Ectodermal cell (in vitro differentiated cells): ENCODE measurements around the gene TAF3.

Source experiments
- H3K27ac ChIP-seq: 2 replicates; pipeline ENCODE4 v1.7.0; 2013; ENCODE audit warnings: mild to moderate bottlenecking, low read depth, low read length; ENCODE audit not compliant: insufficient read depth, poor library complexity, severe bottlenecking
- H3K27me3 ChIP-seq: 2 replicates; pipeline ENCODE4 v1.7.0; 2013; ENCODE audit warnings: mild to moderate bottlenecking, low read length; ENCODE audit not compliant: insufficient read depth, control insufficient read depth, poor library complexity, severe bottlenecking
- H3K36me3 ChIP-seq: one replicate; pipeline ENCODE4 v1.7.0; 2013; ENCODE audit warnings: low read length; ENCODE audit not compliant: control insufficient read depth, insufficient read depth
- H3K4me1 ChIP-seq: one replicate; pipeline ENCODE4 v1.7.0; 2013; ENCODE audit warnings: low read length; ENCODE audit not compliant: control insufficient read depth, insufficient read depth
- H3K4me3 ChIP-seq: 2 replicates; pipeline ENCODE4 v1.7.0; 2013; ENCODE audit warnings: low read depth, low read length, control low read depth; ENCODE audit not compliant: insufficient read depth
- H3K9me3 ChIP-seq: 2 replicates; pipeline ENCODE4 v1.7.0; 2013; ENCODE audit warnings: mild to moderate bottlenecking, low read length, moderate library complexity; ENCODE audit not compliant: control insufficient read depth
- WGBS, 2 experiments: methylation state at CpG; one replicate each; pipeline ENCODE4 v1.1.7; 2013; ENCODE audit warnings: missing lambda C conversion rate in 2 of 2; 5-methylcytosine and 5-hydroxymethylcytosine counted together

The TAF3 gene

GRCh38 chr10:7789390-7789789, 28.9 kb upstream of the TAF3 start:
- H3K4me3 ChIP-seq = peak overlapping the region; percentile 85
- no peaks in the 10 kb centered on the region for H3K27me3 ChIP-seq
- no peak overlapping the region for H3K27ac ChIP-seq
- WGBS, 2 experiments = 67 to 82% methylated on average over 1 to 3 of the region's 3 CpGs
- H3K4me1 ChIP-seq = peaks cover 4% of the 10 kb centered on the region
- H3K9me3 ChIP-seq = no peaks in the 10 kb centered on the region
- H3K36me3 ChIP-seq = no peaks in the 10 kb centered on the region

DNA sequence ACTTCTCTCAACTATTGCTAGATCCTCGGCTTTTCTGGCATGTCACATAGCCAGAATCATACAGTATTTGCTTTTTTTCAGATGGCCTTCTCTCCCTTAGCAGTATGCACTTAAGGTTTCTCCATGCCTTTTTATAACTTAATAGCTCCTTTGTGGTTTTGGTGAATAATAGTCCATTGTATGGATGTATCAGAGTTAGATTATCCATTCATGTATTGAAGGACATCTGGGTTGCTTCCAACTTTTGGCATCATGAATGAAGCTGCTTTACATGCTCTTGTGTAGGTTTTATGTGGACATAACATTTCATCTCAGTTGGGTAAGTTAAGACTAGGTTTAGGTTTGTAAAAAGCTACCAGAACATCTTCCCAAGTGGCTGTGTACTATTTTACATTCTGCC, 25.8 kb upstream of the TAF3 start:
- Histone ChIP-seq H3K27ac (no peak overlapping the region), H3K4me1 (no peaks in the 10 kb centered on the region), H3K27me3 (no peaks in the 10 kb centered on the region), H3K4me3 (no peak overlapping the region), H3K9me3 (no peaks in the 10 kb centered on the region), H3K36me3 (peaks cover 8% of the 10 kb centered on the region)
- WGBS, 2 experiments = 91 to 98% methylated on average over 1 of the region's 1 CpG

GRCh38 chr10:7794251-7795026, 23.9 kb upstream of the TAF3 start:
- Histone ChIP-seq H3K36me3 (peaks cover 11% of the 10 kb centered on the region), H3K9me3 (no peaks in the 10 kb centered on the region), H3K4me1 (no peaks in the 10 kb centered on the region), H3K27me3 (no peaks in the 10 kb centered on the region), H3K4me3 (no peak overlapping the region), H3K27ac (no peak overlapping the region)
- 95 to 97% methylated on average over 2 to 4 of the region's 4 CpGs for WGBS, 2 experiments

GRCh38 chr10:7795605-7796004, 22.7 kb upstream of the TAF3 start:
- no peaks in the 10 kb centered on the region for H3K4me1 ChIP-seq
- no peaks in the 10 kb centered on the region for H3K27me3 ChIP-seq
- H3K27ac ChIP-seq = no peak overlapping the region
- H3K9me3 ChIP-seq = no peaks in the 10 kb centered on the region
- WGBS, 2 experiments = 92 to 96% methylated on average over 3 of the region's 4 CpGs
- peaks cover 13% of the 10 kb centered on the region for H3K36me3 ChIP-seq
- H3K4me3 ChIP-seq = no peak overlapping the region

DNA sequence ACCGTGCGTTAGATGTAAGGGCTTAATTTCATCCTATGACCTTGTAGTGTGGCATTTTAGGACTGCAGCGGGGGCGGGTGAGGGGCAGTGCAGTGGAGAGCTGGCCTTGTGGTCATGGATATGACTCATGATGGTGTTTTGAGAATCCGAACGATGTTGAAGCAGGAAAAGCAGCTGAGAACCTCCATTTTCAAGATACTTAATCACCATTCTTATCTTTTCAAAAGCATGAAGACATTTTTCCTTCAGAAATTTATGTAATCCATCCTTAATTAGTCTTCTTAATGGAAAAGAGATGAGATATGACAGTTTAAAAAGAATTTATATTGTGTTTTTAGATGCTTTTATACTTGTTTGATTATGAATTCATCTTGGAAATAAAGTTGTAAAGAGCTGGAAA, 20.7 kb upstream of the TAF3 start:
- Histone ChIP-seq H3K27ac (no peak overlapping the region), H3K4me1 (no peaks in the 10 kb centered on the region), H3K27me3 (no peaks in the 10 kb centered on the region), H3K36me3 (peaks cover 13% of the 10 kb centered on the region), H3K9me3 (no peaks in the 10 kb centered on the region), H3K4me3 (no peak overlapping the region)
- WGBS, 2 experiments = 93% methylated on average over 6 of the region's 6 CpGs

DNA sequence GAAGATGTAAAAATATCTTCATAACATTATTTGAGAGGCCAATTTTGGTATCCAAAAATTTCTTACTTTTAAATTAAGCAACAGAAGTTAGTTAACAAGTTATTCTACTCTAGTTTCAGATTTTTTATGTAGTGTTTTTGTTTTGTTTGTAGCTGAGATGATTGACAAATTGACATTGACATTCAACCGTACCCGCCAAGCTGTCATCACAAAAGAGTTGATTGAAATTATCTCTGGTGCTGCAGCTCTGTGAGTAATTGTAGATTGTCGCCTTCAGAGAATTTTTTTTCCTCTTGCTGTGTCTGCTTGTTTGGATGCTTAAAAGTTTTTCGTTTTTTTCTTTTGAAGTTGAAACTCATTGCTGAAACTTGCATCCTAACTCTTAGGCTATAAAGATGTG, 15.7 kb upstream of the TAF3 start:
- H3K27me3 ChIP-seq = no peaks in the 10 kb centered on the region
- H3K4me3 ChIP-seq = no peak overlapping the region
- H3K27ac ChIP-seq = no peak overlapping the region
- 94 to 95% methylated on average over 4 of the region's 4 CpGs for WGBS, 2 experiments
- no peaks in the 10 kb centered on the region for H3K4me1 ChIP-seq
- no peaks in the 10 kb centered on the region for H3K9me3 ChIP-seq
- H3K36me3 ChIP-seq = peaks cover 18% of the 10 kb centered on the region

DNA sequence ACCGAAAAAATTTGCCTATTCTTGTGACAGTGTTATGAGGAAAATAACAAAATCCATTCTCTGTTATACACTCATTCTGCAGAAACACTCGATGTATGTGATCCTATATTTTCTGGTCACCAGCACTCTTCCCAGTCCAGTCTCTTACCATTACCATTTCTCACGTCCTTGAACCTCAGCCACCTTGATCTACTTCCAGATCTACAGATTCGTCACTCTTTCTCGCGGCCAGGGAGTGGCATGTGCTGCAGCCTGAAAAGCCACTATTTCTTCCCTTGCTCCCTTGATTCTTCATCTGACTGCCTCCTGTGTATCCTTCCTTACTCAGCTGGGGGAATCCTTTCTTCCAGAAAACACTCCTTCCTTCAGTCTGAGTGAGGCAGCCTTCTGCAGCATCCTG, 14.1 kb upstream of the TAF3 start:
- Histone ChIP-seq H3K27ac (no peak overlapping the region), H3K36me3 (peaks cover 16% of the 10 kb centered on the region), H3K9me3 (no peaks in the 10 kb centered on the region), H3K4me3 (no peak overlapping the region), H3K27me3 (no peaks in the 10 kb centered on the region), H3K4me1 (no peaks in the 10 kb centered on the region)
- WGBS, 2 experiments = 94 to 97% methylated on average over 6 of the region's 6 CpGs

DNA sequence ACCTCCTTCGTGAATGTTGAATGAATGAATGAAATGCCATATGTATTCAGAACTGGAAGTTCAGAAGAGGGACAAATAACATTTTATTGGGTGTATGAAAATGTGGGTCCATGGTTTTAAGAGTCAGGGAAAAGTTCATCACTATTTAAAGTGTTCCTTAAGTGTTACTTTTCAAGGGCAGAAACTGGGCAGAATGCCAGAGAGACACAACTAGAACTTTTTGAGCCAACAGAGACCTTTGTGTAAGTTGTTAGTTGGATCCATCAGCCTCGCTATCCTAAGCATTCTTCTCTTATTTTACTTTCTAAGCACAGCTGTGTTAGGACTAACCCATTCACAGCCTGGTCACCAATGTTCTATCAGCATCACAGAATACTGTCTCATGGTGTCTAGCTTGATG, 13.6 kb upstream of the TAF3 start:
- Histone ChIP-seq H3K9me3 (no peaks in the 10 kb centered on the region), H3K4me3 (no peak overlapping the region), H3K4me1 (no peaks in the 10 kb centered on the region), H3K36me3 (peaks cover 16% of the 10 kb centered on the region), H3K27me3 (no peaks in the 10 kb centered on the region), H3K27ac (no peak overlapping the region)
- WGBS, 2 experiments = 45 to 50% methylated on average over 2 of the region's 2 CpGs

DNA sequence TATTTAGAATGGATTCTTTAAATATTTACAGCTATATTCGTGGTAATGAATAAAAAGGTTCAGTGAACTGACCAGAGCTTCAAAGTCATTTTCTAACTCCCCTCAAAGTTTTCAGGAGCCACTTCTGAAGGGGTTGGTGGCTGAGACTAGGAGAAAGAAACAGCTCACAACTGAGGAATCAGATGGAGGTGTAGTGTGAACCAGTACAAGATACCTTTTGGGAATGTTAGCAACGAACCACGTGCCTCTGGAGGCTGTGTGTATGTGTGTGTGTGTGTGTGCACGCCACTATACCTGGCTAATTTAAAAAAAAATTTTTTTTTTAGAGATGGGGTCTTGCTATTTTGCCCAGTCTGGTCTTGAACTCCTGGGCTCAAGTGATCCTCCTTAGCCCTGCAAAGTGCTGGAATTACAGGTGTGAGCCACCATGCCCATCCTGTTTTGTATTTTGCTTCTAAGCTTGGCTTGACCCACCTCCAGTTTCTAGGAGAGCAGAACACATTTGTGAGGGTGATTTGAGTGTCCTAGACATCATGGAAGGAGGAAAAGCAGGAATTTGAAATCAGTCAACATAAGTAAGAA, 9.5 kb upstream of the TAF3 start:
- Histone ChIP-seq H3K4me3 (no peak overlapping the region), H3K9me3 (no peaks in the 10 kb centered on the region), H3K27ac (no peak overlapping the region), H3K27me3 (no peaks in the 10 kb centered on the region), H3K4me1 (no peaks in the 10 kb centered on the region), H3K36me3 (peaks cover 9% of the 10 kb centered on the region)
- WGBS, 2 experiments = 73 to 95% methylated on average over 3 to 4 of the region's 4 CpGs

GRCh38 chr10:7810443-7810842, 7.9 kb upstream of the TAF3 start:
- H3K4me1 ChIP-seq = no peaks in the 10 kb centered on the region
- no peak overlapping the region for H3K4me3 ChIP-seq
- H3K27ac ChIP-seq = no peak overlapping the region
- H3K36me3 ChIP-seq = peaks cover 4% of the 10 kb centered on the region
- 92 to 96% methylated on average over 7 of the region's 7 CpGs for WGBS, 2 experiments
- peaks cover 3% of the 10 kb centered on the region for H3K27me3 ChIP-seq
- no peaks in the 10 kb centered on the region for H3K9me3 ChIP-seq
